ENCODE data around the gene MST1.
A peak's percentile ranks its signal among the peaks of the same experiment; 100 is the strongest.

The MST1 gene

GRCh38 chr3:49674497-49674983, 14.7 kb downstream of the MST1 start:
- DNase-seq (ENCODE audit: low read depth in 3 of 3) = peak in 1 of 3 experiments; percentile 33

- DNase-seq (ENCODE audit: low read depth in 3 of 3) = peak; percentile 95 to 97 (median 97)
Observed at GRCh38 chr3:49673715-49674496, 15.4 kb downstream of the MST1 start, which contains the start of gene APEH. APEH (plus strand) TSS chr3:49674351; CDS start chr3:49674402, 51 bp downstream.

GRCh38 chr3:49673121-49673714, 16.1 kb downstream of the MST1 start:
- no peak for DNase-seq (ENCODE audit: low read depth in 3 of 3)

- peak; percentile 46 to 60 (median 54) for DNase-seq (ENCODE audit: low read depth in 3 of 3)
Observed at GRCh38 chr3:49671291-49672288, 17.7 kb downstream of the MST1 start.

GRCh38 chr3:49670940-49671290, 18.4 kb downstream of the MST1 start:
- no peak for DNase-seq (ENCODE audit: low read depth in 3 of 3)

- no peak for DNase-seq (ENCODE audit: low read depth in 3 of 3)
Observed at GRCh38 chr3:49669352-49669751, 19.9 kb downstream of the MST1 start.

- DNase-seq (ENCODE audit: low read depth in 3 of 3) = no peak
Observed at GRCh38 chr3:49668861-49669260, 20.4 kb downstream of the MST1 start.

GRCh38 chr3:49668414-49668797, 20.9 kb downstream of the MST1 start:
- DNase-seq (ENCODE audit: low read depth in 3 of 3) = no peak

- no peak for DNase-seq (ENCODE audit: low read depth in 3 of 3)
Observed at GRCh38 chr3:49667701-49668413, 21.4 kb downstream of the MST1 start.

GRCh38 chr3:49666592-49666991, 22.7 kb downstream of the MST1 start:
- no peak for DNase-seq (ENCODE audit: low read depth in 3 of 3)

- no peak for DNase-seq (ENCODE audit: low read depth in 3 of 3)
Observed at GRCh38 chr3:49665822-49666519, 23.3 kb downstream of the MST1 start.

- DNase-seq (ENCODE audit: low read depth in 3 of 3) = no peak
Observed at GRCh38 chr3:49664300-49664699, 25.0 kb downstream of the MST1 start.

- DNase-seq (ENCODE audit: low read depth in 3 of 3) = no peak
Observed at GRCh38 chr3:49663831-49664230, 25.4 kb downstream of the MST1 start.

- no peak for DNase-seq (ENCODE audit: low read depth in 3 of 3)
Observed at GRCh38 chr3:49662720-49663413, 26.4 kb downstream of the MST1 start.

- no peak for DNase-seq (ENCODE audit: low read depth in 3 of 3)
Observed at GRCh38 chr3:49662021-49662420, 27.3 kb downstream of the MST1 start.

GRCh38 chr3:49661281-49661680, 28.0 kb downstream of the MST1 start:
- no peak for DNase-seq (ENCODE audit: low read depth in 3 of 3)

GRCh38 chr3:49659756-49660155, 29.5 kb downstream of the MST1 start:
- DNase-seq (ENCODE audit: low read depth in 3 of 3) = no peak

GRCh38 chr3:49658711-49659110, 30.6 kb downstream of the MST1 start:
- no peak for DNase-seq (ENCODE audit: low read depth in 3 of 3)

GRCh38 chr3:49657208-49657915, 31.9 kb downstream of the MST1 start:
- no peak for DNase-seq (ENCODE audit: low read depth in 3 of 3)
